Dedifferentiated amniotic fluid mesenchymal stem cell (primary cell): ENCODE results near the gene EFL1.
"Not testable (repeated sequence)": the region's sequence is repeated elsewhere in the genome, so short reads cannot be mapped to it uniquely, and the experiment has no call there.

Source experiments
- DNase-seq: peaks from one replicate; pipeline ENCODE4 v3.0.0-alpha.2; 2016; ENCODE audit errors: extremely low spot score

Gene EFL1

DNA sequence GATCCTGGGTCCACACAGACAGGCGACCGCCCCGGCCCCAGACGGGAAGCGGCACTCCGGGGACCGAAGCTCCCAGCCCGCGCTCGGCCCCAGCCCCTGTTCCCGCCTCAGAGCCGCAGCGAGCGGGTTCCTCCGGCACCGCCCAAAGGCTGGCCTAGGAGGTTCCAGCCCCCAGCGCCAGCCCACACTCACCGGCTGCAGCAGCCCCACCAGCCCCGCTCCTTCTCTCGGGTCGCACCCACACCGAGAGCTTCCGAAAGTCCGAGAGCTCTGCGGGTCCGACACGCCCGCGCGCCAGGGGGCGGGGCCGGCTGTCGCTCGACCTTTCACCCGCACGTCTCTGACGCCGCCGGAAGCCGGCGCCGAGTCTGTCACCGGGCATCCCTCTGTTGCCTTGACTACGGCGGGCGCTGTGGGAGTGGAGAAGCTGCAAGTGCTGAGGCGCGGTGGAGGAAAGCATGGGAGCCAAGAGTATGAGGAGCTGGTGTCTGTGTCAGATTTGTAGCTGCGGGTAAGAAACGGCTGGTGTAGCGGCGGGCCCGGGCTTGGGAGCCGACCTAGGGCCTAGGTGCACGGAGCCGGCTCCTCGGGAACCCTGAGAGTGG lies at the start of gene EFL1, which contains the start of gene SAXO2:
EFL1 (minus strand) TSS at position 313 of the 605 bp plus-strand sequence. CDS start 956 bp downstream, outside the sequence.
SAXO2 (plus strand) TSS at position 397 of the 605 bp plus-strand sequence; CDS start at position 459, 62 bp downstream.
- DNase-seq = peak; percentile 81

DNA sequence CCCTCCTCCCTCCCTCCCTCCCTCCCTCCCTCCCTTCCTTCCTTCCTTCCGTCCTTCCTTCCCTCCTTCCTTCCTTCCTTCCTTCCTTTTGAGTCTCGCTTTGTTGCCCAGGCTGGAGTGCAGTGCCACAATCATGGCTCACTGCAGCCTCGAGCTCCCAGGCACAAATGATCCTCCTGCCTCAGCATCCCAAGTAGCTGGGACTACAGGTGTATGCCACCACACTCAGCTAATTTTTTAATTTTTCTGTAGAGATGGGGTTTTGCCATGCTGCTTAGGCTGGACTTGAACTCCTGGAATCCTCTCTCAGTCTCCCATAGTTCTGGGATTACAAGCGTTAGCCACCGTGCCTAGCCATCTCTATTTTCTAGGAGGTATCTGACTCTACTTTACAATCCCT lies 48.8 kb upstream of the EFL1 start:
- not testable (repeated sequence) for DNase-seq

DNA sequence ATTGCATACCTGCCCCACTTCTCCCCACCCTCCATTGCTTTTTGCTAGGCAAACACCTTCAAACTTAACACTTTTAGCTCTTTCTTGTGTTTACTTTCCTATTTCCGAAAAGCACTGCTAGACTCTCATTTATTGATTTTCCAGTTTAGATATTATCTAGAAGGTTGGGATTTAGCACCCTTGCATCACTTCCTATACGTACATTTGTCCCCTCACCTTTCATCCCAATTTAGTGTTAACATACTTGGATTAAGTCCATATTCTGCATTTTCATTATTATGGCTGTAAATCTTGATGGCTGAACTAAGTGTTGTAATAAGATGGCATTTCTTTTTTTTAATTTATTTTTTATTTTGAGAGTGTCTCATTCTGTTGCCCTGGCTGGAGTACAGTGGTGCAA lies 47.3 kb upstream of the EFL1 start:
- no peak for DNase-seq

DNA sequence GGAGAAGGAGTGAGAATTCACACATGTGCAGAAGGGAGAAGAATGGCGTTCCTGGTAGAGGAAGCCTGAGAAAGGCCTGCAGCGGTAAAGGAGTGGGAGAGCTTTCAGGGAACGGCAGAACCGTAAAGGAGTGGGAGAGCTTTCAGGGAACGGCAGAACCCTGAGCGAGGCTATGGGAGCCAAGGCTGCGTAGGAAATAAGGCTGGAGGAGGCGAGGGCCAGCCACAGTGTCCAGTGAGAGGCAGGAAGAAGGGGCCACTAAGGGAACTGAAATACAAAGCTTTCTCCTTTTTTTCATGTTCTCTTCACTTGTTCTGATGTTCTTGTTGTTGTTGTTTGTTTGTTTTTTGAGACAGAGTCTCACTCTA lies 45.2 kb upstream of the EFL1 start:
- DNase-seq = peak; percentile 2

DNA sequence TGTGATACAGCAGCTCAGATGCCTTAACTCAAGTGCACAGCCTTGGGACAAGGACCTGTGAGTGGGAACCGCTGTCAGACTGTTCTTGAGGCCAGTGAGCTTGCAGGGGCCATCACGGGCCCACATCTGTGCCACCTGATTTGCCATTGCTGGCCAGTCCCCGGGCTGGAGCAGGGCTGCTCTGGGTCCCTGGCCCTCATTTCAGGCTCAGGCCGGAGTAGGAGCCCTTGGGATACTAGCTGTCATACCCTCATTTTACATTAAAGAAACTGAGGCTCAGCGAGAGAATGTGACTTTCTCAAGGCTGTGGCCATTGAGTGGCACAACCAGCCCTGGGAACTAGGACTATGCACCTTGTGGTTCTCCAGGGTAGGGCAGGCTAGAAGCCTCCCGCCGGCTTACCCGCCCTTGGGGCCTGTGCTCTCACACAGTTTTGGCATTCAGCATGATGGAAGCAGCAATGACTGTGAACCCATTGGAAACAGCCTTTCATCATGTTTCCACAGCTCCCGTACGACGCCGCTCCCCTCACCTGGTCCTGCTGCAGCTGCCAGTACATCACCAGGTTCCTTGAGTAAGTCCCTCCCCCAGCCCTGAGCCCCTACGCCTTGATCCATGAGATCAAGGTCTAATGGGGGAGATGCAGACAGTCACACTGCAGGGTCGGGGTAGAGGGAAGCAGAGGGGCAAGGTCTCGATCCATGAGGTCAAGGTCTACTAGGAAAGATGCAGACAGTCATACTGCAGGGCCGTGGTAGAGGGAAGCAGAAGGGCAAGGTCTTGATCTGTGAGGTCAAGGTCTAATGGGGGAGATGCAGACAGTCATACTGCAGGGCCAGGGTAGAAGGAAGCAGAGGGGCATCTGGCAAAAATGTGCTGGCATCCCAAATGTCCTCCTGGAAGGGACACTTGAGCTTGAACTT lies 44.5 kb upstream of the EFL1 start:
- peak; percentile 0 for DNase-seq

DNA sequence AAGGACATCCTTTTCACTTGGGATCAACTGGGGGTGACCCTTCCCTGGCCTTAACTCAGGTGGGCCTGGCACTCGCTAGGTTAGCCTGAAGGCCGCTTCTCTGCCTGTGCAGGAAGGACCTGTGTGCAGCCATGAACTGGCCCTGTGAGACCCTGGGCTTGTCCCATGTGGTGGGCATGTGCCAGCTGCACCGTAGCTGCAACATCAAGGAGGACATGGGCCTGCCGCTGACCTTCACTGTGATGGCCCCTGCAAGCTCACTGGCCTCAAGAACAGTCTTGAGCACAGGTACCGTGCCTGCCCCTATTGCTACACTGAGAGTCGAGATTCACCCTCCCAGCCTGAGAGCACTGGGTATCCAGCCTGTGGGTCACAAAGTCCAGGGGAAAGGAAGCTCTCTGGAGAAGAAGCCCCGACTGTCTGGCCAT lies 43.1 kb upstream of the EFL1 start:
- DNase-seq = no peak

DNA sequence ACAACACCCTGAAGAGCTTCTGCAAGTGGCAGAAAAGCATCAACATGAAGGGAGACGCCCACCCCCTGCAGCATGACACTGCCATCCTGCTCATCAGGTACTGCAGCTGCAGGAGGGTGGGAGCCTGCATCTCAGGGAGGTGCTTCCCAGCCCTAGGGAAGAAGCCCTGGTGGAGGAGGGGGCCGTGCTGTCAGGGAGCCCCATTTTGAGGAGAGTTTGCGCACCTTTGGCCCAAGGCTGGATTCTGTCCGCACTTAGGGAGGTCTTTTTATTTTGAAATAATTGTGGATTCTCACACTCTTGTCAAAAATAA lies 42.2 kb upstream of the EFL1 start:
- DNase-seq = no peak

DNA sequence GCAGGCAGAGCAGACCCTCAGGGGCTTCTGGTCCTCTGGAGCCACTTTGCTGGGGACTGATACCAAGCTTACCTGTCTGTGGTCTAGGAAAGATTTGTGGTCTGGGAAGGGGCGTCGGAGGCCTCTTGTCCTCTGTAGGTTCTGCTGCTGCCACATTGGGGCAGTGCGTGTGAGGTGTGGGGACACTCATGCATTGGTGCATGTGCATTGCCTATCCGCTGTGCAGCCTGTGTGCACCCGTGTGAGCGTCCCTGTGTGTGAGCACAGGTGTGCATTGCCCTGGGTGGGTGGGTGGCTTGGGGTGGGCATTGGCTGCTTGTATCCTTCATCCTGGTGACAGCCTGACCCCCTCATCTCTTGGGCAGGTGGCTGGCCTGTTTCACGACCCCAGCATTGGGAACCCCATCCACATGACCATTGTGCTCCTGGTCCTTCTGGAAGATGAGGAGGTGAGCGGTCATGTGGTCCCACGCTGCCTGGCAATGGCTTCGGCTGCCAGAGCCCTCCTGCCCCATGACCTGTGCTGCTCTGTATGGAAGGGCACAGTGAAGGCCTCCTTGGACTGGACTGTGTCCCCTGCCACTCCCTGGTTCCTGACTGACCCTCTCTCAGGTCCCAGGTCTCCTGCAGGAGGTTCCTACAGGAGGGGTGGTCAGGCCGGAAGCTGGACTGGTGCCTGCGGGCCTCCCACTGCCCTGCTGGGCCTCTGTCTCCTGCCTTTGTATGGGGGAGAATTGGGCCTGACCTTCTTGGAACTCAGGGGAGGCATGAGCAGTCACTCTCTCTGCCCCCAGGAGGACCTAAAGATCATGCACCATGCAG lies 41.6 kb upstream of the EFL1 start:
- DNase-seq = no peak

DNA sequence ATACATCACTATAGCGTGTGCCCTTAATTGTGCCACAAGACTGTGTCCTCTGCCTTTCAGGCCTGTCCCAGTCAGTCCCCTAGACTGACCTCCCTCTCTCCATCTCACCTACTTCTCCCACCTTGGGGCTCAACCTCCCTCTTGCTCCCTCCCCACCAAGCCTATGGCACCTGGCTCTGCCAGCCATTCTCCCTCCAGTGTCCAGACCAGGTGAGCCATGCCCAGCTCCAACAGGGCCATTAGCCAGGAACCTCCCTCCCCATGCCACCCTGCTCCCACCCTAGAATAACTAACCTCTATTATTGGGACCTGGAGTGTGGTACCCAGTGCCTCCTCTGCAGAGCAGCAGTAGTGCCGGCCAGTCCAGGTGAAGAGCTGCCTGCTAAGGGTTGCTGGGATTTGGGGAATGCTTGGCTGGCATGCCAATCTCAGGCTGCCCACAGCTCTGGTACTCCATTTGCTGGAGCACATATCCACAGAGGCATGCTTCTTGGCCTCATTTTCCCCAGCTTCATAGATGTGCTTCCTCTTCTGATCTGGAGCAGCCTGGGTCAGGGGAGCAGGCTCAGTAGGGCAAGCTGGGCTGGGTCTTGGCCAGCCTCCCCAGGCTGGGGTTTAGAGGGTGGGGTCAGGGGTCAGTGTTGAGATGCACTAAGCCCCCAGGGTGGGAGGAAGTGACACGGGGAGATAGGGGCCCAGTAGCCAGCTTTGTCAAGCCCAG lies 38.9 kb upstream of the EFL1 start:
- DNase-seq = no peak

DNA sequence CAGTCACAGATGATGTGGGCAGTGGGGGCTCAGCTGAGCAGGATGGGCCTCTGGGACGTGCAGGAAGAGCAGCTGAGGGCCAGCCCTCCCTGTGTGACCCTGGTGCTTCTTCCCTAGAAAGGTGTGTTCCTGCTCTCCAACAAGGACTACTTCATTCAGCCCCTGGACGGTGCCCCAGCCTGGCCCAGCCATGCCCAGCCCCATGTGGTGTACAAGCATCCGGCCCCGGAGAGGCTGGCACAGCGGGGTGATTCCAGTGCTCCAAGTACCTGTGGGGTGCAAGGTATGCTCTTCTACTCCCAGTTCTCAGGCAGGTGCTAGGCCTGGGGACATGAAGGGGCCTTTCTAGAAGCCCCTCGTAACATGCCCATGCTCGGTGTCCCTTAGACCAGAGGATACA lies 38.3 kb upstream of the EFL1 start:
- no peak for DNase-seq

DNA sequence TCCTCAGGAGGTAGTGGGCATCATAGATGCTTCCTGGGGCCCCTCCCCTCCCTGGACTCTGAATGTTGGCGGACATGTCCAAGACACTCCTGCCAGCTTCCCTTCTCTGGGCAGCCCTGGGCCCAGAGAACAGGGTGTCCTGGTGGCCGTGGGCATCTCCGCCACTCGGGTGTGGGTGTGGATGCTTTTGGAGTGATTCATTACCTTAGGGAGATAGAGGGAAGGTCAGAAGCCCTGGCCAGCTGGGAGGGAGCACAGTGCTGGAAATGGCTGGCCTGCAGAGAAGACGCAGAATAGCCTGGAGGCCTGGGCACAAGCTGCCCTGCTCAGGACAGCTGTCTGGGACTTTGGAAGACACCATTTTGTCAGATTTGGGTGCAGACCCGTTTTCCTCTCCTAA lies 37.8 kb upstream of the EFL1 start:
- not testable (repeated sequence) for DNase-seq

DNA sequence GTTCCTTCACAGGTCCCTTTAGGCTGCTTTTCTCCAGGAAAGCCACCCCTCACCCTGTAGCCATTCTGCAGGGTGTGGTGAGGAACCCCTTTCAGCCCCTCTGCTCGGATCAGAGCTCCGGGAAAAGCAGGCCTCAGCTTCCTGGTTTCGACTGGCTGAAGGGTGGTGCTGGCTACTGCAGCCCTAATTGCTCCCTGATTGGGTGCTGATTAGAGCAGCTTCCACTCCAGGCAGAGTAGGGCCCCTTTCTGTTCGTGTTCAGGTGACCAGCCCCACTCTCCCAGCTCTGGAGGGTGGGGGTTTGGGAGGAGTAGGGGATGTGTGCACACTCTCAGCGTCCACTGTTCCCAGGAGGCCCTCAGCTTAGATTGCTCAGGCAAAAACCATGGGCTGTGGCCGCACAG lies 37.0 kb upstream of the EFL1 start:
- DNase-seq = not testable (repeated sequence)

DNA sequence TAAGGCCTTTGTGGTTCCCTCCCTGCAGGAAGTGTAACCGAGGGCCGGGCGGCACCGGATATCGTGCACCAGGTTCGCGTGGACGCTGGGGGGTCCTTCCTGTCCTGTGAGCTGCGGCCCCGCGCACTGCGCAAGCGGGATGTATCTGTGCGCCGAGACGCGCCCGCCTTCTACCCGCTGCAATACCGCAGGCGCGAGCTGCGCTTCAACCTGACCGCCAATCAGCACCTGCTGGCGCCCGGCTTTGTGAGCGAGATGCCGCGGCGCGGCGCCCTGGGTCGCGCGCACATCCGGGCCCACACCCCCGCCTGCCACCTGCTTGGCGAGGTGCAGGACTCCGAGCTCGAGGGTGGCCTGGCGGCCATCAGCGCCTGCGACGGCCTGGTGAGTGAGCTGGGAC lies 36.0 kb upstream of the EFL1 start:
- no peak for DNase-seq

DNA sequence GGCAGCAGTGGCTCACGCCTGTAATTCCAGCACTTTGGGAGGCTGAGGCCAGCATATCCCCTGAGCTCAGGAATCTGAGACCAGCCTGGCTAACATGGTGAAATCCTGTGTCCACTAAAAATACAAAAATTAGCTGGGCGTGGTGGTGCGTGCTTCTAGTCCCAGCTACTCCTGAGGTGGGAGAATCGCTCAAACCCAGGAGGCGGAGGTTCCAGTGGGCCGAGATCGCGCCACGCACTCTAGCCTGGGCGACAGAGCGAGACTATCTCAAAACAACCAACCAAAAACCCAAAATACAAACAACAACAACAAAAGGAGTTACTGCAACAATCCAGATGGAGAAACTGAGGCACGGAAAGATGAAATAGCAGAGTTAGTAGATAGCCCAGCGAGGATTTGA lies 35.5 kb upstream of the EFL1 start:
- no peak for DNase-seq

DNA sequence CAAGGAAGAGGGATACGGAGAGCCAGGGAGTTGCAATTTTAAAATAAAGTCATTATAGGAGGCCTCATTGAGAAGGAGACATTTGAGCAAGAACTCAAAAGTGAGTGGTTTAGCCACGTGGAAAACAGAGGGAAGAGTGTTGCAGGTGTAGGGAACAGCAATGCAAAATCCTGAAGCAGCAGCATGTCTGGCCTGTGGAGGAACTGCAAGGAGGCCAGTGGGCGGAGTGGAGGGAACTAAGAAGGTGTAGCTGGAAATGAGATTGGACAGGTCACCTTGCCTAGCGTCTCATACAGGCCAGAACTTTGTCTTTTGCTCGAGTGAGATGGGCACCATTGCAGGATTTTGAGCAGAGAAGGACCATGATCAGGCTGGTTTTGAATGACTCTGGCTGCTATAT lies 35.0 kb upstream of the EFL1 start:
- no peak for DNase-seq

DNA sequence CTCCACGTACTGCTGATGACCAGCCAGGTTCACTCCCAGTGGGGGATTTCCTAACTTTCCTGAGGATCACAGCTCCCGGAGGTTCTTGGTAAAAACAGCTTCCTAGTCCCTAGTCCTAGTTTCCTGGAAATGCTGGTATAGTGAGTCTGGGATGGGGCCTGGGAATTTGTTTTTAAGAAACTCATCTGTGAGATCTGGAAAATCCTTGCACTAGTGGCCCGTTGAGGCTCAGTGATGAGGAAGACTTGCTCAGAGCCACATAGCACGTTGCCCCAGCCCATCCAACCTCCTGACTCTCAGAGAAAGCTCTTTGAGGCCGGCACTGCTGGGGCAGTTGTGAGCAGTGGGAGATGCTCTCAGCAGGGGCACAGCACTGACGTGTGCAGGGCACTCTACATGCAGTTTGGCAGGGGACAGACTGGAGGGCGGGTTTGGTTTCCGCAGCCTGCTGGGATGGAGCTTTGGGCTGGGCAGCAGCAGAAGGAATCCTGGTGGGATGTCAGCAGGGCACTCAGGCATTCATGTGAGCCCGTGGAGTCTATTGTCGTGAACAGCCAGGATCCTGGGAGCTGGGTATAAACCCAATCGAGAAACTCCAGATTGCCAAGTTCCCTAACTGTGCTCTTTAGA lies 31.6 kb upstream of the EFL1 start:
- no peak for DNase-seq

DNA sequence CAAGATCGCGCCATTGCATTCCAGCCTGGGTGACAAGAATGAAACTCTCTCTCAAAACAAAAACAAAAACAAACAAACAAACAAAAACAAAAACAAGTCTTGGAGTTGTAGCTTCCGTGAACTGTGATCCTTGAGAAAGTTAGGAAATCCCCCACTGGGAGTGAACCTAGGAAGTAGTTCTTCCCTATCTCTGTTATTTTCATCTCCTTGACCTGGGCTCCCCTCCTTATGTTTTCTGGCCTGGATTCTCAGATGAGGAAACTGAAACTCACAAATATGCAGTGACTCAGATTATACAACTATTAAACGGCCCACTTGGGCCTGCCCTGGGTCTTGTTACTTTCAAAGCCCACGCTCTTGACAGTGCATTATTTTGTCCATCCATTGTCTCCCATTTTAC lies 29.7 kb upstream of the EFL1 start:
- DNase-seq = no peak

DNA sequence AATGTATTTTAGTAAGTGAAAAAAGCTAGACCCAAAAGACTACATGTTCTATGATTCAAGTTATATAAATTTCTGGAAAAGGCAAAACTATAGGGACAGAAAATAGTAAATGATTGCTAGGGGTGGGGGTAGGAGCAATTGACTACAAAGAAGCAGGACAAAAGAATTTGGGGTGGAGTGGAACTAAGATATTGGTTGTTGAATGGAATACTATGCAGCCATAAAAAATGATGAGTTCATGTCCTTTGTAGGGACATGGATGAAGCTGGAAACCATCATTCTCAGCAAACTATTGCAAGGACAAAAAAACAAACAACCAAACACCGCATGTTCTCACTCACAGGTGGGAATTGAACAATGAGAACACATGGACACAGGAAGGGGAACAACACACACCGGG lies 25.7 kb upstream of the EFL1 start:
- not testable (repeated sequence) for DNase-seq

DNA sequence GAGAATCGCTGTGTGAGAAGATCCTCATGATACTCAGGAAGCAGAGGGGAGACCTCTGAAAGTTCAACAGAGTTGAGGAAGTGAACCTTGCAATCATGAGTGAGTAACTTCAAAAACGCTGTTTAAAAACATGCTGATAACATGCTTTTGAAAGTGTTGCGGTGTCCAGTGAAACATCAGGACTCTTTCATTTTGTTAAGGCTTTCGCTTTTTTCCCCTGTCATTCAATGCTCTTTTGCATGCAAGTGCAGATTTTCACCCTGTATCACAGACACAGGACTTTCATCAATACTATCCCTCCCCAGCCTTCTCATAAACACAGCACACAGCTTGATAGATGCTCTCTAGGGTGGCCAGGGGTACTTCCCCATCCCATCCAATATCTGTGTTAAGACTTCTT lies 23.9 kb upstream of the EFL1 start:
- DNase-seq = not testable (repeated sequence)

DNA sequence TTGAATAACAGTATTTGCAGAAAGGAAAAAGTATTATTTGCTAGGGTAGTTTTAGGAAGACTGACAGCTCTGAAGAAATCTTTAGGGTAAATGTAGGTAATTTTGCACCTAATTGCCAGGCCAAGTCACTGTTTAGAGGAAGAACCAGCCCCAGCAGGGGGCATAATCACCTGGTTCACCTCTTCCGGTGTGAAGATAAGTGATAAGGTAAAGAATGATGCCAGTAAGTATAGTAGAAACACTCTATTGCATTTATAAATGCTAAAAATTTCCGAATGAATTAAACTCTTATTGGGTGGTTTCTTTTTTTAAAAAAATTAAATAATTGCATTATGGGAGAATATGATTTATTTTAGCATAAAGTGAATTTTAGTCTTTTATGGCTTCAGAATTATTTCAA lies 21.8 kb upstream of the EFL1 start:
- DNase-seq = not testable (repeated sequence)

DNA sequence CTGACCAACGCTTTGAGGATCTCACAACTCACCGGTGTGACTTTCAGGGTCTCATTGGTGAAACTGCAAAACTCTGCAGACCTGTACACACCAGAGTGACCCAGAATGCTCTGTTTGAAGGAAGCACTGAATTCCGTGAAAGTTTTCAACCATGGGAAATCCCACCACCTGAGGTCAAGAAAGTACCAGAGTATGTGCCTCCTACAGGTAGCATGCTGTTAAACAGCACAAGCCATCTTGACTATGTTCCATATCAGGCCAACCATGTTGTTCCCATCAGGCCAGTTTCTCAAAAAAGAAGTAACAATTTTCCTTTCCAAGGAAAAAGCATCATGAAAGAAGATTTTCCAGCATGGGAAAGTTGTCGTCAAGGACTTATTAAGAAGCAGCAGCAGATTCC lies 19.9 kb upstream of the EFL1 start:
- not testable (repeated sequence) for DNase-seq
